GM18502 (cell line): ENCODE data around the gene ZNF784.

ENCODE experiments used
- ATAC-seq: cut with Tn5 transposase; IDR thresholded peaks from one replicate; pipeline ENCODE4 v1.9.1; 2021; ENCODE audit warnings: mild to moderate bottlenecking; ENCODE audit not compliant: unreplicated experiment, poor library complexity

The ZNF784 gene

DNA sequence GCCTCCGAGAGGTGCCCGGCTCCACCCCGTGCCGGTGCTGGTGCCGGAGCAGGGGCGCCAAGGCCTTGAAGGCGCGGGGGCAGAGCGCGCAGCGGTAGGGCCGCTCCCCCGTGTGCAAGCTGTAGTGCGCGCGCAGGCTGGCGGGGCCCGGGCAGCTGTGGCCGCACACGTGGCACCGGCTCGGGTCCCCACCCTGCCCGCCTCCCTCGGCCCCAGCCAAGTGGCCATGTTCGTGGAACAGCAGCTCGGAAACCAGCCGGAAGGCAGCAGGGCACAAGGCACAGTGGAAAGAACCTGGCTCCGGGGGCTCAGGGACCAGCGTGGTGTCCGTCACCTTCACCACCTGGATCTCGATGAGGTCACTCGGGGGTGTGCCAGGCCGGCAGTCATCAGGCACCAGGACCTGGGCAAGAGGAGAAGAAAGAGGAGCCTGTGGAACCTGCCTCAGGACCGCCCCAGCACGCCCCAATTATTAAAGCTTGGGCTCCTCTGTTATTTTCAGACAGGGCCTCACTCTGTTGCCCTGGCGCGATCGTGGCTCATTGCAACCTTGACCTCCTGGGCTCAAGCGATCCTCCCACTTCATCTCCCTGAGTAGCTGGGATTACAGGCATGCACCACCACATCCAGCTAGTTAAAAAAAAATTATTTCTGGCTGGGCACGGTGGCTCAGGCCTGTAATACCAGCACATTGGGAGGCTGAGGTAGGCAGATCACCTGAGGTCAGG is 2.0 kb downstream of the ZNF784 start:
- ATAC-seq, result no peak

DNA sequence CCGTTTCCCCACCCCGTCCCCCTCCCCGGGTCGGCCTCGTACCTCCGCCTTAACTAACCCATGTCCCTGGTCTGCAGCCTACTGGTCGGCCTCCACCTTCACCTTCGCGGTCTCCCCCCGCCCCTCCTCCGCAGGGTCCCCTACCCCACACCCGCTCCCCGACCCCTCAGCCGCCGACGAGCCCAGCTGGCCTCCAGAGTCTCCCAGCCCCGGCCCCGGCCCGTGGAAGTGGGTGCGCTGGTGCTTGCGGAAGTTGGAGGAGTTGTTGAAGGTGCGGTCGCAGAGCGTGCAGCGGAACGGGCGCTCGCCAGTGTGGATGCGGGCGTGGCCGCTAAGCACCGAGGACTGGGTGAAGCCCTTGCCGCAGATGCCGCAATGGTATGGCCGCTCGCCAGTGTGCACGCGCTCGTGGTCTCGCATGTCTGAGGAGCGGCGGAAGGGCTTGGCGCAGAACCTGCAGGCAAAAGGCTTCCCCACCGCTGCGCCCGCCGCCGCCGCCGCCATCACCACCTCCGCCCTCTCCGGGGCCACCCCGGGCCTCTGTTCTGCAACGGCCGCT is 2.6 kb downstream of the ZNF784 start:
- no peak for ATAC-seq

DNA sequence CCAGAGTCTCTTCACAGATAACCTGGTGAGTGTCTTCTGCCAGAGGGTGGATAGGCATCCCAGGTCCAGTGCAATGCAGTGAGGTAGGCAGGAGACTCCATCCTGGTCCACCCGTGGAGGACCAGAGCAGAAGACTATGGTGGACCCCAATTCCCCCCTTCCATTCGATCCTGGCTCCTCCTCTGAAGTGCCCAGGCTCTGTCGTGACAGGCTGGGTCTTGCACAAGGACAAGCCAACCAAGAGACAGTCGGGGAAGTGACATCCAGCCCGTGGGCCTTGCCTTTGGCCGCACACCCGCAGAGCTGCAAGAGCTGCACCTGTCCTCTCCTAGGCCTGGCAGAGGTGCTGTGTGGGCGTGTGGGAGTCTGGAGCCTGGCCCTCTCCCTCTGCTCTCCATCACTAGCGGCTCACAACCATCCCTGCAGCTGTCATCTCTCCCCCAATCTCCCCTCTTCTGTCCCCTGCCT is 3.1 kb downstream of the ZNF784 start:
- ATAC-seq, result no peak

DNA sequence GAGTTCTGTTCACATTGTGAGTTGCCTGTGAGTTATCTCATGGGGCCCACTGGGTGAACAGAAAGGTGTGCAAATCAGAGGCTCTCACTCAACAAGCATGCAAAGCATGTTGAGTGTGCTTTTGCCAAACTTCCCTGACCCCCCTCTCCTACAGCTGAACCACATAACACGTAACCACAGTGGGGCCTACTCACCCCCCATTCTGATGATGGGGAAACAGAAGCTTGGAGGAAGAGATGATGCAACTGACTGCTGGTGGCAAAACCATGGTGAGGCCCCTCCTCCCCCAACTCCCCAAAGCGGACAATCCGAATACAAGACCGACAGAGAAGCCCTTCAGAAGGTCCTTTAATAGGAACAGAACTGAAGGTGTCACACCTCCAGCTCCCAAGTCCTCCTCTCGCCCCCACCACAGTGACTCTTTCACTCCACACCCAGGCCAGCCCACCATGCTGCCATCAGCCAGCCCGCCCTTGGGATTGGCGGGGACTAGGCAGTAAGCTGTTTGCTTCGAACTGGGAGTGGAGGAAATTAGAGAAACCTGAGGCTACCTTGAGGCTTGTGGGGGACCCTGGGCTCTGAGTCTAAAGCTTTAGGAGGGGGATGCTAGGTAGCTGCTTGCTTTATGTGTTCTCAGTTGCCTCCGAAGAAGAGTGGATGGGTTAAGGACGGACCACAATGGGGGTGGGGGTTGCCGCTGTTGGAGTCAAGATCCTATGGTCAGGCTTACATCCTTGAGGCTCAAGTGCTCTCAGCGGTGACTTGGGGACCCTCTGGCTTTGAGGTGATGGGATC is 3.8 kb downstream of the ZNF784 start:
- no peak for ATAC-seq

DNA sequence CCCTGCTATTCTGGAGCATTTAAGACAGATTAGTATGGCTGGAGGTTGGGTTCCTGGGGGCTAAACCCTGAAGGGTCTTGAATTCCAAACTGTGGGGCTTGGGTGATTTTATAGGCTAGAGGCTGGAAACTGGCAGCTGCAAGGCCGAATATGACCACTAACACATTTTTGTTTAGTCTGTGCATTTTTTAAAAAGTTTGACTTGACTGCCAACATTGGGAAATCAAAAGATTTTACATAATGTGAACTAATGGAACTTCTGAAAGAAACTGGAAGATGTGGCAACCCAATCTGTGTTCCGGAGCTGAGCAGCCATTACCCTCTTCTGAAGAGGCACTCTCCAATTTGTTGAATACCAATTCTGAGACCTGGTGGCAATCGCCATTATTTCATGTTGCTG is 5.1 kb downstream of the ZNF784 start:
- ATAC-seq, result no peak

DNA sequence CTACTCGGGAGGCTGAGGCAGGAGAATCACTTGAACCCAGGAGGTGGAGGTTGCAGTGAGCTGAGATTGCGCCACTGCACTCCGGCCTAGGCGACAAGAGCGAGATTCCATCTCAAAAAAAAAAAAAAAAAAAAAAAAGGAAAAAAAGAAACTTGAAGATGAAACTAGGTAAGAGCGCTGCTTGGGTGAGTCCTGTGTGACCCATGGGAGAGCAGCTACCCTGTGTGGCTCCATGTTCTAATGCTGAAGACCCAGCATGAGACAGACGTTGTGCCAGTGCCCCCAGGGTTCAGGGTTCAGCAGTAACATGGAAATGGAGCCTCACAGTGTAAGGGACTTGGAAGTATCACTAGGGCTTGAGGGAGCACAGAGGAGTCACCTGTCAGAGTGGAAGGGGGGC is 5.9 kb downstream of the ZNF784 start:
- ATAC-seq, result no peak

DNA sequence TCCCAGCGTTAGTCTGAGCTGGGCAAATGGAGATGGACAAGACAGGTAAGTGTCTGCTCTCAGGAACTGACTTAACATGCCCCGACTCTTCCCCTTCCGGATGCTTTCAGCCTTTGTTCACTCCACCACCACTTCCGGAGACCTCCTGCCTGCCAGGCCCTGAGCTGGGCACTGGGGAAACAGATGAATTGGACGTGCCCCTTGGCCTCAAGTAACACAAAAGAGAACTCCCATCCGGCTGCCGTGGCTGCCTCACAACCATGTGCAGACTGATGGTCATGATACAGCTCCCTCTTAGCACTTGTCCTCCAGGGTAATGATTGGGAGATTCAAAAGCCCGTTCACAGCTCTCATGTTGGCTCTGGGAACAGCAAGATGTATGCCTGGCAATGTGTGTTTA is 6.9 kb downstream of the ZNF784 start:
- ATAC-seq, result no peak

DNA sequence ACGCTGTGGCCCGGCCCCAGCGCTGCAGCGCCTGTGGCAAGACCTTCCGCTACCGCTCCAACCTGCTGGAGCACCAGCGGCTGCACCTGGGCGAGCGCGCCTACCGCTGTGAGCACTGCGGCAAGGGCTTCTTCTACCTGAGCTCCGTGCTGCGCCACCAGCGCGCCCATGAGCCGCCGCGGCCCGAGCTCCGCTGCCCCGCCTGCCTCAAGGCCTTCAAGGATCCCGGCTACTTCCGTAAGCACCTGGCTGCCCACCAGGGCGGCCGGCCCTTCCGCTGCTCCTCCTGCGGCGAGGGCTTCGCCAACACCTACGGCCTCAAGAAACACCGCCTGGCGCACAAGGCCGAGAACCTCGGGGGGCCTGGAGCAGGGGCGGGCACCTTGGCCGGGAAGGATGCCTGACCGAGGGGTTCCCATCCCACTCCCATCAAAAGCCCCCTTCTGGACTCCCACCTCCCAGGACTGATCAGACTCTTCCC is 7.9 kb downstream of the ZNF784 start:
- no peak for ATAC-seq

DNA sequence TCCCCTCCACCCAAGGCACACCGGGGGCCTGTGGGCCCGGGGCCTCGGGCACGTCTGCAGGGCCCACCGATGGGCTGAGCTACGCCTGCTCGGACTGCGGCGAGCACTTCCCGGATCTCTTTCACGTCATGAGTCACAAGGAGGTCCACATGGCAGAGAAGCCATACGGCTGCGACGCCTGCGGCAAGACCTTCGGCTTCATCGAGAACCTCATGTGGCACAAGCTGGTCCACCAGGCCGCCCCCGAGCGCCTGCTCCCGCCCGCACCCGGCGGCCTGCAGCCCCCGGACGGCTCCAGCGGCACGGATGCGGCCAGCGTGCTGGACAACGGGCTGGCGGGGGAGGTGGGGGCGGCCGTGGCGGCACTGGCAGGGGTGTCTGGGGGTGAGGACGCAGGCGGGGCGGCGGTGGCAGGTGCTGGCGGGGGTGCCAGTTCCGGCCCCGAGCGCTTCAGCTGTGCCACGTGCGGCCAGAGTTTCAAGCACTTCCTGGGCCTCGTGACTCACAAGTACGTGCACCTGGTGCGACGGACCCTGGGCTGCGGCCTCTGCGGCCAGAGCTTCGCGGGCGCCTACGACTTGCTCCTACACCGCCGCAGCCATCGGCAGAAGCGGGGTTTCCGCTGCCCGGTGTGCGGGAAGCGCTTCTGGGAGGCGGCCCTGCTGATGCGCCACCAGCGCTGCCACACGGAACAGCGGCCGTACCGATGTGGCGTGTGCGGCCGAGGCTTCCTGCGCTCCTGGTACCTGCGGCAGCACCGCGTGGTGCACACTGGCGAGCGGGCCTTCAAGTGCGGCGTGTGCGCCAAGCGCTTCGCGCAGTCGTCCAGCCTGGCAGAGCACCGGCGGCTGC is 8.6 kb downstream of the ZNF784 start:
- ATAC-seq, result no peak

DNA sequence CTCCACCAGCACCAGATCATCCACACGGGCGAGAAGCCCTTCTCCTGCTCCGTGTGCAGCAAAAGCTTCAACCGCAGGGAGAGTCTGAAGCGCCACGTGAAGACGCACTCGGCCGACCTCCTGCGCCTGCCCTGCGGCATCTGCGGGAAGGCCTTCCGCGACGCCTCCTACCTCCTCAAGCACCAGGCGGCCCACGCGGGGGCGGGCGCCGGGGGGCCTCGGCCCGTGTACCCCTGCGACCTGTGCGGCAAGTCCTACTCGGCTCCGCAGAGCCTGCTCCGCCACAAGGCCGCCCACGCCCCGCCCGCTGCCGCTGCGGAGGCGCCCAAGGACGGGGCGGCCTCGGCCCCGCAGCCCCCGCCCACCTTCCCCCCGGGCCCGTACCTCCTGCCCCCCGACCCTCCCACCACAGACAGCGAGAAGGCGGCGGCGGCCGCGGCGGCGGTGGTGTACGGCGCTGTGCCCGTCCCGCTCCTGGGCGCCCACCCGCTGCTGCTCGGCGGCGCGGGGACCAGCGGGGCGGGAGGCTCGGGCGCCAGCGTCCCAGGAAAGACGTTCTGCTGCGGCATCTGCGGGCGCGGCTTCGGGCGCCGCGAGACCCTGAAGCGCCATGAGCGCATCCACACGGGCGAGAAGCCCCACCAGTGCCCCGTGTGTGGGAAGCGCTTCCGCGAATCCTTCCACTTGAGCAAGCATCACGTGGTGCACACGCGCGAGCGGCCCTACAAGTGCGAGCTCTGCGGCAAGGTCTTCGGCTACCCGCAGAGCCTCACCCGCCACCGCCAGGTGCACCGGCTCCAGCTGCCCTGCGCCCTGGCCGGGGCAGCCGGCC is 9.4 kb downstream of the ZNF784 start:
- ATAC-seq, result no peak

DNA sequence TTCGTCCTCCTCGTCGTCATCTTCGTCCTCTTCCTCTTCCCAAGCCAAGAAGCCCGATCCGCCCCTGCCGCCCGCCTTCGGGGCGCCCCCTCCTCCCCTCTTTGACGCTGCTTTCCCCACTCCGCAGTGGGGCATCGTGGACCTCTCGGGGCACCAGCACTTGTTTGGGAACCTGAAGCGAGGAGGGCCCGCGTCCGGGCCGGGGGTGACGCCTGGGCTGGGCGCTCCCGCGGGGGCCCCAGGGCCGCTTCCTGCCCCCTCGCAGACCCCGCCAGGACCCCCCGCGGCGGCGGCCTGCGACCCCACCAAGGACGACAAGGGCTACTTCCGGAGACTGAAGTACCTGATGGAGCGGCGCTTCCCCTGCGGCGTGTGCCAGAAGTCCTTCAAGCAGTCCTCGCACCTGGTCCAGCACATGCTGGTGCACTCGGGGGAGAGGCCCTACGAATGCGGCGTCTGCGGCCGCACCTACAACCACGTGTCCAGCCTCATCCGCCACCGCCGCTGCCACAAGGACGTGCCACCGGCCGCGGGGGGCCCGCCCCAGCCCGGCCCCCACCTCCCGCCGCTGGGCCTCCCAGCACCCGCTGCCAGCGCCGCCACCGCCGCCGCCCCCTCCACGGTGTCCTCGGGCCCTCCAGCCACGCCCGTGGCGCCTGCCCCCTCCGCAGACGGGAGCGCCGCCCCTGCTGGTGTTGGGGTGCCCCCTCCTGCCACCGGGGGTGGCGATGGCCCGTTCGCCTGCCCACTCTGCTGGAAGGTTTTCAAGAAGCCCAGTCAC is 10.2 kb downstream of the ZNF784 start:
- no peak for ATAC-seq

DNA sequence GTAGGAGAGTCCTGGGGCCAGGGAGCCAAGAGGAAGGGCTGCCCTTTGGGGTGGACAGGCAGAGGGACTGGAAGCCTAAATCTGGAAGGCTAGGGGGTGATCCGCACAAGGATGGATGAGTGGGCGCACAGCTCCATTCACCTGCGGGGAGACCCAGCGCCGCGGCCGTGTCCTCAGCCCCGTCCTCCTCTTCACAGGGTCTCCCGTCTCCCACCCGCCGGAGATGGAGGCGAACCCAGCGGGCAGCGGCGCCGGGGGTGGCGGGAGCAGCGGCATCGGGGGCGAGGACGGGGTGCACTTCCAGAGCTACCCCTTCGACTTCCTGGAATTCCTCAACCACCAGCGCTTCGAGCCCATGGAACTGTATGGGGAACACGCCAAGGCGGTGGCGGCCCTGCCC is 11.0 kb downstream of the ZNF784 start:
- no peak for ATAC-seq

DNA sequence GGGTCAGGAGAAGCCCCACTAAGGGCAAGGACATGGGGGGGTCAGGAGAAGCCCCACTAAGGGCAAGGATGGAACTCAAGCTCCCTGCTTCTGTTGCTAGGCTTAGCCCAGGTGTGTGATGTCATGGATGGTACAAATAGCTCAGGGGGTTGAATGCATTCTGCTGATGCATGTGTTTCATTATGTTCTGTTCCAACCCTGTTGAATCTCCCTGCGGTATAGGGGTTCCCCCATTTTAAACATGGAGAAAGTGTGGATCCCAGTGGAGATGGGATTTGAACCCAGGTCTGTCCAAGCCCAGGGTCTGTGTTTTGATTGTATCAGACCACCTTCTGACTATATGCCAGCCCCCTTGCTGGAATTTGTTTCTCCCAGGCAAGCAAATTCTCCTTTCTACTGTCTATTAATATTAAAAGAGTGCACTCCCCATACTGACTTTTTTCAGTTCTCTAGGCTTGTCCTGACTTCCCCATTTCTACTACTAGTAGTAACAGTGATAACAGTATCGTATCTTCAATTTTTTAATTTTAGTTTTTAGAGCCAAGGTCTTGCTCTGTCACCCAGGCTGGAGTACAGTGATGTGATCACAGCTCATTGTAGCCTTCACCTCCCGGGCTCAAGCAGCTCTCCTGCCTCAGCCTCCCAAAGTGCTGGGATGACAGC is 12.3 kb downstream of the ZNF784 start:
- ATAC-seq, result no peak

DNA sequence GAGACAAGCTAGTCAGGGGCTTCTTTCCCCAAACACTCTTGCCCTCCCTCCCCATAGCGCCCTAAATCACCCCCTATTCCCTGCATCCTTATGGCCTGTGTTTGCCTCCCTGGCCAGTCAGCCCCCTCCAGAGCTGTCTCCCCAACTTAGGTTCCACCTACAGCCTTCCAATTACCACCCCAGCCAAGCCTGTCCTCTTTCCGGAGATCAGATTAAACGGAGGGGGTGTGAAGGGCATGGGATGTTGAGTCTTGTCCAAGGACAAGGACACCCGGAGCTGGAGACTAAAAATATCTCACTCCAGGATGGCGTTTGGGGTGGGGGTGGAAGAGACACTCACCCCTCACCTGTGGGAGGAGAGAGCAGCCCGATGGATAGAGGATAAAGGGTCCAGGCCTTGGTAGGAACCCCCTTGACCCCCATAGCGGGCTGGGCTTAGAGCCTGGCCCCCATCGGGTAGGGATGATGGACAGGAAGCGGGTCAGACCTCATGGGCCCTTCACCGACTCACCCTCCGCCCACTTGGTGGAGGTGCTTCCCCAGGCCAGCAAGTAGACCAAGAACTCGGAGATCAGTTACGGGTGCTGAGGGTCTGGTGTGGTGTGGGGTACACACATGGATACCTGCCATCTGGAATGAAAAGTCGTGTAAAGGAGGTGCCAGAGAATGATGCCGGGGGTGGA is 12.9 kb downstream of the ZNF784 start:
- ATAC-seq, result no peak

DNA sequence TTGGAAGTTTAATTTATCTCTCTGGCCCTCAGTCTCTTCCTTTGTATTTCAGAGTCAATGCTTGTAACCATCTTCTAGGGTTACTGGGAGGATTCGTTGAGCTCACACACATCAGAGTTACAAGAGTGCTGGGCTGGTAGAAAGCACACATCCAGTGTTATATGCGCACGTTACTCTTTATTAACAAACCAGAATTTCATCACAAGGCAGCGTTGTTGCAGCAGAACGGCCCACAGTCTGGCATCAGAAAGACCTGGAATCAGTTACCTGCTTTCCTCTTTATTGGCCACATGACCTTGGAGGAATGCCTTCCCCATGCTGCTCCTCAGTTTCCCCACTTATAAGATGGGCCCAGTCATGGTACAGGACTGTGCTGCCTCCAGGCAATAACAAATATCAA is 15.0 kb downstream of the ZNF784 start:
- ATAC-seq, result no peak

DNA sequence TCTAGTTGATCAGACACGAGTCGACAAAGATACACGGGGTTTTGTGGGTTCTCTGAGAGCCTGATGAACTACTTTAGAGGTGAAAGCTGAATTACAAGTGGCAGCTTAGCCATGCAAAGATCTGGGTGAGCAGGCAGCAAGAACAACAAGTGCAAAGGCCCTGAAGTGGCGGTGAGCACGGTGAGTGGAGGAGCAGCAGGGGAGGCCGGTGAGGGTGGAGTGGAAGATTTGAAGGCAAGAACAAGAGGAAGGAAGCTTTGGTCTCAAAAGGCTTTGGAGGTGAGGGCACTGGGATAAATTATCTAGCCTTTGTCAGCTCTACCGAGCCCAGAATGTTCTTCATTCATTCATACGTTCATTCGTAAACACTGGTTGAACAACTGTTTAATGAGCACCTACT is 17.5 kb downstream of the ZNF784 start:
- ATAC-seq, result no peak

DNA sequence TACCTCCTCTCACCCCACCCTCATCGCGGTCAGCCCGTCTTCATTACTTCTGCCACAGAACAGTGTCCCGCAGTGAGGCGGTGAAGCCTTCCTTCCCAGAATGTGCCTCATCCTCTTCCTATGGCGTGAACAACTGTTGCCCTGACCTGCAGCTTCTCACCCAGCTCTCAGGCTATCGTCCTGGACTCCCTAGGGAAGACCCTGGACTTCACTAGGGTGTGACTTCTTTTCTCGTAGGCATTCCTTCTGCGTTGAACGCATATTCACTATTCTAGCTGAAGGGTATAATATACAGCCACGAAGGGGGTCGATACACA is 17.9 kb downstream of the ZNF784 start:
- ATAC-seq, result no peak
